ENCODE results near the gene DERL3.

The DERL3 gene

DNA sequence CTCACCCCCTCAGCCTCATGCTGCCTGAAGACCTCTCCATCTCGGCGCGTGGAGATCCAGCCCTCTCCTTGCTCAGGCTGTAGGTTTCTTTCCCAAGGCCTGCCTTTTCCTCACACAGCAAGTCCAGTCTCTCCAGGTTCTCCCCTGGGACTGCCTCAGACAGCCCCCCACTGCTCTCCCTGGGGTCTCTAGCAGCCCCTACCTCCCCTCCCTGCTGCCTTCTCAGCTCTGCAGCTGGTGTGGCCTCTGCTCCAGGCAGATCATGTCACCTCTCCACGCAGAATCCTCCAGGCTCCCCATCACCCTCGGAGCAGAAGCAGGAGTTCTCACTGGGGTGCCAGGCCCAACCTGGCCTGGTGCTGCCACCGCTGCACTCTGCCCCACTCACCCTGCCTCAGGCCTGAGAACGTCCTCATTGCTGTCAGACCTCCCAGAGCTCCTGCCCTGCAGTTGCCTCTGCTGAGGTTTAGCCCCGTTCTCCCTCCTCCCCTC lies 36.9 kb downstream of the DERL3 start:
- DNase-seq (ENCODE audit: low spot score): no peak

DNA sequence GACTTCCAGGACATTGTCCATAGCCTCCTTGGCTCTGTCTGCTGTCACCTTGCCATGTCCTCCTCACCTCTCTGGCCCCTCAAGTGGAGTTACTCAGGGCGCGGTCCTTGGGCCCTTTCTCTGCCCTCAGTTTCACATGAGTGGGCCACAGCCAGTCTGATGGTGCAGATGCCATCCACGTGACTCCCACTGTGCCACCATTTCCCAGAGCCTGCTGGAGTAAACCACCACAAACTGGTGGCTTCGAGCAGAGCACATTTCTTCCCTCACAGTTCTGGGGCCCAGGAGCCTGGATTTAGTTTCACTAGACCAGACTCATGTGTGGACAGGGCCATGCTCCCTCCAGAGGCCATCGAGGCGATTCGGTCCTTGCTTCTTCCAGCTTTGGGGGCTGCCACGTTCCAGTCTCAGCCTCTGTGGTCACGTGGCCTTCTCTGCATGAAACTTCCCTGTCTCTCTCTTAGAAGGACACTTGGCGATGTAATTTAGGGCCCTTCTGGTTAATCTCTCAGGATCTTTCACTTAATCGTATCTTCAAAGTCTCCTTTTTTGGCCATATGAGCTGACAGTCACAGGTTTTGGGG lies 37.5 kb downstream of the DERL3 start:
- DNase-seq (ENCODE audit: low spot score): no peak

DNA sequence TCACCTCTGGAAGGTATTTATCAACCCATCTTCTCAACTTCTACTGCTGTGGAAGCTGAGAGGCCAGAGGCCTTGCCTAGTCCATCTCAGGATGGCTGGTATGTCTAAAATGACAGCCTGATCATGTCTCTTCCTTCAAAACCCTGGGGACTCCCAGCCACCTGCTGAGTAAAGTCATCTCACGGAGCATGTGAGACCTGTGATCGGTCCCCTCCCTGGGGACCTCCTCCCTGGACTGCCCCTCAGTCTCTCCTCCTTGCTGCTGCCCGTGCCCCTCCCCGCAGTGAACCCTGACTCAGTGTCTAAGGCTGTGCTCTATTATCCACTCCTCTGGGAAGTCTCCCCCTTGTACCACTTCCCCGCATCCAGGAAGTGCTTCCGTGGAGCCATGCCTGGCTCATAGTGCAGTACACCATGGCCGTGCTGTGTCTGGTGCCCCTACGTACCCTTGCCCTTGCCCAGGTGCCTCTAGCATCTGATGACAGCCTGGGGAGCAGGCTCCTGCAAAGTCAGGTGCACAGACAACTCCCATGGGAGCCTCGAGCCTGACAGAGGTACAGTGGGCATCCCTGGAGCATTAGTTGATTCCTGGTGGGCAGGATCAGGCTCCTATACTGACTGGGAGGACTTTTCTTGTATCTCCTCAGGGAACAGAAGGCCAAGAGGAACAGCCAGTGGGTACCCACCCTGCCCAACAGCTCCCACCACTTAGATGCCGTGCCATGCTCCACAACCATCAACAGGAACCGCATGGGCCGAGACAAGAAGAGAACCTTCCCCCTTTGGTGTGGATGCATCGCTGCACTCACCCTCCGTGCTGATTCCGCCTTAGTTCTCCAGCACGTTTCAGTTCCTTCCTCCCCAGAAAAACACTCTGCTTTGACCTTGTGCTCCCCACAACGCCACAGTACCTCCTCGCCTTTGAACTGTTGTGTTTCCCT lies 38.2 kb downstream of the DERL3 start:
- no peak for DNase-seq (ENCODE audit: low spot score)

DNA sequence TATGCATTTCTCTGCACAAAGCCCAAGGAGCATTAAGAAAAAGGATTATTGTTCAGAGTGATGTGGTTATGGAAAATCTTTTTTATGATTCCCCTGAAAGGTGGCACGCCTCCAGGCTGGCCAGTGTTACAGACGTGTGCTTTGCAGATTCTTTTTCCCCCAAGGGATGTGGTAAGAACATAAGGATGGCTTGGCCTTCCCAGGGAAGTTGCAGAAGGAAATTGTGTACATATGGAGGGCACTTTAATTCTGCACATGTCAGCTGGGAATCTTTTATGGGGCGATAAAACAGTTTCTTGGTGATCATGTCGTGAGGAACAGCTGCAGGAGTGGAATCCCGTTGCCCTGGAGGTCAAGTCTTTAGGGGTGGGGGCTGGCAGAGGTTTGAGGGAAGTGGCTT lies 42.3 kb downstream of the DERL3 start:
- no peak for DNase-seq (ENCODE audit: low spot score)

DNA sequence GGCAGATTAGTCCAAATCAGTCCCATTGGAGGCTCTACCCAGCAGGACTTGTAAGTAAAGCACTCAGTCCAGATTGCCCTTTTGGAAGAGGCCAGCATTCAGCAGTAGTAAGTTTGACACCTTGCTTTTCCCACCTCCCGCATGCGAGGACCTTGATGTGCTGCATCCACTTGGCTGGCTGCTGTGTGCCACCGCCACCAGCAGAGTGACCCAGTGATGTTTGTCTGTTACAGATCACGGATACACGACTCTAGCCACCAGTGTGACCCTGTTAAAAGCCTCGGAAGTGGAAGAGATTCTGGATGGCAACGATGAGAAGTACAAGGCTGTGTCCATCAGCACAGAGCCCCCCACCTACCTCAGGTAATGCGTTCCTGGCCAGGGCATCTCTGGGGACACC lies 45.5 kb downstream of the DERL3 start:
- no peak for DNase-seq (ENCODE audit: low spot score)

DNA sequence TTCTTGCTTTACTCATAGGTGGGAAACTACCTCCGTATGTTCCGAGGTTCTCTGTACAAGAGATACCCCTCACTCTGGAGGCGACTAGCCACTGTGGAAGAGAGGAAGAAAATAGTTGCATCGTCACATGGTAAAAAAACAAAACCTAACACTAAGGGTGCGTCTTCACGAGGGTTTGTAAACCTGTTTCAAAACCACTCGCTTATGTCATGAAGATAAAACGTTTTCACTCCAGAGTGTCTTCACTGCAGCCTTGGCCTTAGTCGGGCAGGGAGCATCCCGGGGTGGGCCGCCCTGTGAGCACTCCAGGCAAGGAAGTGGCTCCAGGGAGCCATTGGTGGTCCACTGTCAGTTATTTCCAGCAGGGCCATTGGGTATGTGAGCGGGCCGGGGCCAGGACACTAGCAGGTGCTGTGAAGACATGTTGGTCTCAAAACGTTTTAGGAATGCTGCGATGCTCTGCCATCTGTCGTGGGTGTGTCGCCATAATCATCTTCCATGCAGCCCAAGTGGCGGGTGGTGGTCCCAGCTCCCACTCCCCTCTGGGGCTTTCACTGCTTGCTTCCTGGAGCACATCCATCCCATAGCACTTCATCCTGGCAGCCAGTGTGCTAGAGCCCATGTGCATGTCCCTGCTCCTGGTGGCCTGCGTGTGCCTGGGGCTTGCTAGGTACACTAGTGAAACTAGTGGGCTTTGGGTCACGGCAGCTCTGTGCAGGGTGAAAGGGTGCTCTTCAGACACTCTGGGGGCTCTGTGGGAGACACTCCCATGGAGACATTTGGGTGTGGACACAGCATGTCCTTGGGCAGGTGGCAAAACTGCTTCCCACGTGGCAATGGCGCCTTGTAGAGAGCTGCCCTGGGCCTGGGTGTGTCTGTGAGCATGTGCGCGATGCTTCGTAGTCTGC lies 46.8 kb downstream of the DERL3 start:
- peak; percentile 57 for DNase-seq (ENCODE audit: low spot score)

DNA sequence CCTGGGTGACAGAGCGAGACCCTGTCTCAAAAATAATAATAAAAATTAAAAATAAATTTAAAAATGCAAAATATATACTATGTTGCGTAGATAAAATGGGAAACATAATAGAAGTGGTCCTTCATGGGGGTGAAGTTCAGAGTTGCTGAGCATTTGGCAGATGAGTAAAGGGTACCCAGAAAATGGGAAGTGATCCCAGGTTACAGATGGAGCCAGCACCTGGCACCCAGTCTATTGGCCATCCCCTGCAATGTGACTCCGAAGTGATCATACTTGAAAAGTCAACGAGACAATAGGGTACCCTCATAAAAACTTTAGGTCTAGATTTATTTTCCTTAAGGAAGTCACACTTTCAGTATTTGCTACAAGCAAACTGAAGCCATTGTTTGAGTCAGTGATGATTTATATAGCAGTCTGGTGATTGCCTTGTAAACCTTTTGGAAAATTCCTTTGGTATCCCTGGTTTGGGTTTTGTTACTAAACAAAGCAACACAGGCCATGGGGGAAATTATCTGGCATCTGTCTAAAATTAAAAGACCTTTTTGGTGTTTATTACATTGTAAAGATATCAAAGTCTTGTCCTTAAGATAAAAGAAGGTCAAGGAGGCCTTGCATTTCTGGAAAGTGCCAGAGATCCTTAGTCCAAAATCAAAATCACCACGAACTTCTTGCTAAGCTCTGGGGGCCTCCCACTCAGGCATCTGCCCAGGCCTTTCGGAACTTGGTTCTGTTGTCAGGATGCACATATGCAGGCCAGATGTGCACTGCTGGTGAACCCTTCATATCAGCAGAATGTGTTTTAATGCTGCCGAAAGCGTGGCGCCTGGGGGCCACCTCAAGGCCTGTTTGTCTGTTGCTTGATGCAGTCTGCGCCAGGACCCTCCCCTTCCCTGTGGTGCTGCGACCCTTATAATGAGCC lies 47.7 kb downstream of the DERL3 start:
- DNase-seq (ENCODE audit: low spot score): no peak

DNA sequence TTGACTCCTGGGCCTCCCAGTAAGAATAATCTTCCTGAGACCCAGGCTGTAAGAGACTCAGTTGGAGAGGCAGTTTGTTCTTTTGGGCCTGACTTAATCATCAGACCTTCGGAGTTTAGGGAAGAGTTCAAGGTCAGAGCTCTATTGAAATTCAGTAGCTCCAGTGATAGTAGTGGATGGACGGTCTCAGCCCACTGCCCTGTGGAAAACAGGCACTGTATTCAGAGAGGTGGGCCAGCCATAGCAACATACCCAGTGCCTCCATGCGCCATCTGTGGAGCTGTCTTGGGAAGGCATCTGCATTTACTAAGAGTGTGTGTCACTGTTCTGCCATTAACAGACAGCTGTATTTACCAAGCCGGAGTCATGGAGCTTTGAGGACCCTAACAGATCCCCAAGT lies 49.2 kb downstream of the DERL3 start:
- DNase-seq (ENCODE audit: low spot score): no peak

DNA sequence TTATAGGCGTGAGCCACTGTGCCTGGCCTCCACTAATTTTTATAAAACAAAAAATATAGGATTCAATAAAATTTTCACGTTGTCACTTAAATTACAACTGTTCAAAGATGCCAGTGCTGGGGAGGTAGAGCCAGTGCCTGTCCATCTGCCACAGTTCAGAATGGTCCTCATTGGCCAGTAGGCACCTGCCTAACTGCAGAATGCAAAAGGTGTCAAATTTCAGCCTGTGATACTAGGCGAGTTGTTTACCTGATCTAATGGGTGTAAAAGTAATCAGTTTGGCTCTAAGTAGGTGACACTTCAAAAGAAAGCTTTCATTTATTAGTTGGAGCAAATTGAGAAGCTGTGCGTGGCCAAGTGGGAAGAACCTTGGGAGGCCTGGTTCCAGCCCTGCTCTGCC lies 49.7 kb downstream of the DERL3 start:
- DNase-seq (ENCODE audit: low spot score): no peak

DNA sequence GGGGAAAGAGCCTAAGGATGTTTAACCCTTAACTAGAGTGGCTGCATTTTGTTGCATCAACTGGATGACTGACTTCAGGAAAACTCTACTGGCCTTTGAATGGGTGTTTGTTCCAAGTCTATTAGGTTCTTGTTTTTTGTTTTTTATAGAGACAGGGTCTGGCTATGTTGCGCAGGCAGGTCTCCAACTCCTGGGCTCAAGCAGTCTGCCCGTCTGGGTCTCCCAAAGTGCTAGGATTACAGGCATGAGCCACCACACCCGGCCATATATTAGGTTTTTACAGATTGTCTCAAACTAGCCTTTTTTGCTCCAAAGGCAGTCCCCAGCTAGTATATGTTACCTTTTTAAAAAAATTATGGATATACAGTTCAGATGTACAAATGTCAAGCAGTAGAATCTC lies 50.9 kb downstream of the DERL3 start:
- no peak for DNase-seq (ENCODE audit: low spot score)

DNA sequence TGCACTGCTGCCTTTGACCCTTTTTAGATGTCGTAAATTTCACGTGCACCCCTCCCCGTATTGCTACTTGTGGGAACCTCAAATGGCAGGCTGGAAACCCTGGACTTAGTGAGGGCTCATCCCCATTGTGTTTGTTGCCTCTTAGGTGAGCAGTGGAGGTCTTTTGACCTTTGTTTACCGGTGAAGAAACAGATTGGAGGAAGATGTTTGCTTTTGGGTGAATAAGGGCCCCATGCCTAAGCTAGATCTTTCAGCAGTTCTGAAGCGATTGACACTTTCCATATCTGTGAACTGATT lies 51.3 kb downstream of the DERL3 start:
- no peak for DNase-seq (ENCODE audit: low spot score)

DNA sequence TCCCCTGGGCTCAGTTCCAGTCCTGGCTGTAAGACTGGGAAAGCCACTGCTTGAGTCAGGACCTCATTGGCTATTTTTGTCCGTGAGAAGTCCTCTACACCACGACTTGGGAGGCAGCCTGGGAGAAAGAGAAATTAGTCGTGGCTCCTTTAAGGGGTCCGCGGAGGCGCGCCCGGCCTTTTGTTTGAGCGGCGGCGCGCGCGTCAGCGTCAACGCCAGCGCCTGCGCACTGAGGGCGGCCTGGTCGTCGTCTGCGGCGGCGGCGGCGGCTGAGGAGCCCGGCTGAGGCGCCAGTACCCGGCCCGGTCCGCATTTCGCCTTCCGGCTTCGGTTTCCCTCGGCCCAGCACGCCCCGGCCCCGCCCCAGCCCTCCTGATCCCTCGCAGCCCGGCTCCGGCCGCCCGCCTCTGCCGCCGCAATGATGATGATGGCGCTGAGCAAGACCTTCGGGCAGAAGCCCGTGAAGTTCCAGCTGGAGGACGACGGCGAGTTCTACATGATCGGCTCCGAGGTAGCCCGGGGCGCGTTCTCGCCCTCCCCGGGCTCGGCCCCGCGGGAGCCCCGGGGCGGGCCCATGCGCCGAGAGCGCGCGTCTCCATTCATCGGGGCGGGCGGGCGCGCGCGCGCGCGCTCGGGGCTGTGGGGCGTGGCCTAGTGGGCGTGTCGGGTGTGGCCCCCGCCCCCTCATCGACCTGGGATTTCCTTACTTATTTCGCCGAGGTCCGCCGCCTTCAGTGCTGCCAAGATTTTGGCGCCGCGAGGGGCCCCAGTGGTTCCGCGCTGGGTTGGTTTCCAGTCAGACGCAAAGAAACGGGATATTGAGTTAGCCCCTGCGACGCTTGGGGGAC lies 51.8 kb downstream of the DERL3 start, which contains the start of gene SMARCB1:
TSS of gene SMARCB1 (plus strand) at position 215 of the 848 bp plus-strand sequence. CDS start at position 419, 204 bp downstream.
- DNase-seq (ENCODE audit: low spot score): peak; percentile 82

DNA sequence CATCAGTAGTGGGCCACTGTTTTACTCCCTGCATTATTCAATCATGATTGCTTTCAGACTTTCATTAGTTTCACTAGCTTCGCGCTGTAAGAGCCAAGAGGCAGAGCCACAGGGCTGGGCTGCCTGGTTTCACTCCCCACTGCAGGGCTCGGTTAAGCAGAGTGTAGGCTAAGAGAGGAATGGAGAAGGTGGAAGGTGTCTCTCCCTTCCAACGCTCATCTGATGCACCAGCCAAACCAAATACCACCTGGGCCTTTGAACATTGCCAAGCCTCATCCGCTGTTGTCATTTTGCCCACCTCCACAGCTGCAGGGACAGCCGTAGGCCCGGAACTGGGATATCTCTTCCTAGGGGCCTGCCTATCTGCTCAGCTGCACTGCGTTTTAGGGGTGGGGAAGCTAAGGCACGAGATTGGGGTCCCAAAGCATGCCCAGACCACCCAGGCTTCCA lies 52.5 kb downstream of the DERL3 start:
- no peak for DNase-seq (ENCODE audit: low spot score)
